ENCODE measurements around the gene AEBP2. TPM values are rescaled to one million over a fixed set of nuclear protein-coding genes. Genes with fewer than 3 reads are reported as not detected.

The AEBP2 gene
- total RNA-seq, 2 donors from 2014 or later = 25.1 to 25.7 TPM

DNA sequence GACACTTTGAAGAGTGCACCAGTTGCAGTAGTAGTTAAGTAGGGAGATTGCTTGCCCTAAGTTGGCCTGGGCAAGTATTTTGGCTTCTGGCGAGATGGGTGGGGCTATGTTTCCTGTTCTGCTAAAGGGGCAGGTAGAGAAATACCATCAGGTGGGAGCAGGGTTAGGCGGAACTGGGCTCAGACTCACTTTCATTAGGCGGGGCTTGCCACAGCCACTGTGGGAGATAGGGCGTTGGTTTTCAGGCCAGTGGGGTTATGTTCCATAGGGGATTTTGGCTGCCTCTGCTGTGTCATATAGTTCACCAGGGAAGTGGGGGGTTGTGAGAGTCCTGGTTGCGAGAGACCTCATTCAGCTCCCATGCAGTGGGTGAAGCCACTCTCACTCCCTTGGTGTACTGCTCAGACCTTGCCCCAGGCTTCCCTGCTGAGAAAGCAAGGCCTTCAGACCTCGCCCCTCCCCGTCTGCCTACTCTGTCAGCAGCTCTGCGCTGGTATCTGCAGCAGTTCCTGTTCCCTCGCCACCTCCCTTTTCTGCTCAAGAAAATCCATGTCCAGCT, 43.3 kb downstream of the AEBP2 start:
- no peak overlapping the region for H3K4me3 ChIP-seq
- H3K27ac ChIP-seq = no peak overlapping the region
- WGBS, 2 donors = 91 to 98% methylated on average over 9 of the region's 9 CpGs
- no peaks in the 10 kb centered on the region for H3K9me3 ChIP-seq
- intact Hi-C loops (cut with DNase I) = no loop called here
- no peaks in the 10 kb centered on the region for H3K27me3 ChIP-seq
- ATAC-seq = no peak
- DNase-seq = no peak
- no peaks in the 10 kb centered on the region for H3K4me1 ChIP-seq
- TF ChIP-seq, protein P1, sequence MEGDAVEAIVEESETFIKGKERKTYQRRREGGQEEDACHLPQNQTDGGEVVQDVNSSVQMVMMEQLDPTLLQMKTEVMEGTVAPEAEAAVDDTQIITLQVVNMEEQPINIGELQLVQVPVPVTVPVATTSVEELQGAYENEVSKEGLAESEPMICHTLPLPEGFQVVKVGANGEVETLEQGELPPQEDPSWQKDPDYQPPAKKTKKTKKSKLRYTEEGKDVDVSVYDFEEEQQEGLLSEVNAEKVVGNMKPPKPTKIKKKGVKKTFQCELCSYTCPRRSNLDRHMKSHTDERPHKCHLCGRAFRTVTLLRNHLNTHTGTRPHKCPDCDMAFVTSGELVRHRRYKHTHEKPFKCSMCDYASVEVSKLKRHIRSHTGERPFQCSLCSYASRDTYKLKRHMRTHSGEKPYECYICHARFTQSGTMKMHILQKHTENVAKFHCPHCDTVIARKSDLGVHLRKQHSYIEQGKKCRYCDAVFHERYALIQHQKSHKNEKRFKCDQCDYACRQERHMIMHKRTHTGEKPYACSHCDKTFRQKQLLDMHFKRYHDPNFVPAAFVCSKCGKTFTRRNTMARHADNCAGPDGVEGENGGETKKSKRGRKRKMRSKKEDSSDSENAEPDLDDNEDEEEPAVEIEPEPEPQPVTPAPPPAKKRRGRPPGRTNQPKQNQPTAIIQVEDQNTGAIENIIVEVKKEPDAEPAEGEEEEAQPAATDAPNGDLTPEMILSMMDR (IDR thresholded peaks at IDR 0.05) = no peak
- TF ChIP-seq POLR2A (IDR thresholded peaks at IDR 0.05) = no peak
- H3K36me3 ChIP-seq (replicated peaks in 1 of 2; ENCODE audit: insufficient read depth in 1 of 2, low read depth in 2 of 2) = no peaks in the 10 kb centered on the region

DNA sequence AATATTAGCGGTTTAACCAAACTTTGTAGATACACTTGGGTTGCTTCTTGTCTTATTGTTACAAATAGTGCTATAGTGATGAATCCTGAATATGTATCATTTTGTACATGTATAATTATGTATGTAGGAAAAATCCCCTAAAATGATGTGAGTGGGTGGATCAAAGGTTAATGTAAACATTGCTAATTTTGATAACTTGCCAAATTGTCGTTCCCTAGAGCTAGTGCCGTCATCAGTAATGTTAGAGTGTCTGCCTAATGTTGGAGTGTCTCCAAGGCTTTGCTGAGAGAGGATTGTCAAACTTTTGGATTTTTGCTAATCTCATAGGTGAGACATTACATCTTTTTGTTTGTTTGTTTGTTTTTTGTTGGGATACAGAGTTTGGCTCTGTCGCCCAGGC, 44.4 kb downstream of the AEBP2 start:
- Histone ChIP-seq H3K36me3 (replicated peaks in 1 of 2; ENCODE audit: insufficient read depth in 1 of 2, low read depth in 2 of 2) (no peaks in the 10 kb centered on the region), H3K9me3 (no peaks in the 10 kb centered on the region), H3K4me3 (no peak overlapping the region), H3K4me1 (no peaks in the 10 kb centered on the region), H3K27ac (no peak overlapping the region), H3K27me3 (no peaks in the 10 kb centered on the region)
- TF ChIP-seq, protein P1 (IDR thresholded peaks at IDR 0.05) = no peak
- no peak for TF ChIP-seq POLR2A (IDR thresholded peaks at IDR 0.05)
- ATAC-seq (no peak), DNase-seq (no peak)
- 80 to 88% methylated on average over 4 of the region's 4 CpGs for WGBS, 2 donors
- intact Hi-C loops (cut with DNase I) = no loop called here

DNA sequence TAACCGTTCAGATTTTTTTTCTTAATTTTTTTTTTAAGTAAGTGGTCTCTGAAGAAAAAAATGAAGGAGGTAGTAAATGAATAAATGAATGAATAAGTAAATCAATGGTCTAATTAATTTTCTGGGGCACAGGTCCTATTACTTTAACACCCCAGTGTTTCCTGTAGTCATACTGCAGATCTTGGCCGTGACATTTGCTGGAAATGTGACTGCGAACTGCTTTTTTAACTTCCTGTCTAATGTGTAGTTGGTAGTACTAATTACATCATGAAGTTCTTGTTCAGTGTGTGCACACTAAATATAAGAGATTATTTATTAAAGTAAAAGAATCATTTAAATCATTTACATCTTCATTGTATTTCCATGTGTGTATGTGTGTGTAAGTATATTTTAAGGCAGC, 45.4 kb downstream of the AEBP2 start:
- WGBS, 2 donors = 83 to 98% methylated on average over 3 of the region's 3 CpGs
- no peaks in the 10 kb centered on the region for H3K27me3 ChIP-seq
- H3K27ac ChIP-seq = no peak overlapping the region
- no peak overlapping the region for H3K4me3 ChIP-seq
- H3K36me3 ChIP-seq (replicated peaks in 1 of 2; ENCODE audit: insufficient read depth in 1 of 2, low read depth in 2 of 2) = no peaks in the 10 kb centered on the region
- H3K4me1 ChIP-seq = no peaks in the 10 kb centered on the region
- no peak for ATAC-seq
- no peak for TF ChIP-seq POLR2A (IDR thresholded peaks at IDR 0.05)
- TF ChIP-seq, protein P1 (IDR thresholded peaks at IDR 0.05) = no peak
- intact Hi-C loops (cut with DNase I) = no loop called here
- H3K9me3 ChIP-seq = no peaks in the 10 kb centered on the region
- DNase-seq = no peak

DNA sequence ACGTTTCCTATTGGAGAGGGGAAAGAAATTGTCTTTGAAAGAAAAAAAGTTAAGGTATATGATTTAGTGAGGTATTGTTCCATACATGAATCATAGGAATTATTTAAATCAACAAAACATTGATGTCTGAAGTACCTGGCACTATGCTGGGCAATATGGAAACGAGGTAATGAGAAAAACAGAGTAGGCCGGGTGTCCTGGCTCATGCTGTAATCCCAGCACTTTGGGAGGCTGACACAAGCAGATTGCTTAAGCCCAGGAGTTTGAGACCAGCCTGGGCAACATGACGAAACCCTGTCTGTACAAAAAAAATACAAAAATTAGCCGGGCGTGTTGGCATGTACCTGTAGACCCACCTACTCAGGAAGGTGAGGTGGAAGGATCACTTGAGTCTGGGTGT, 45.9 kb downstream of the AEBP2 start:
- ATAC-seq (no peak), DNase-seq (no peak)
- TF ChIP-seq POLR2A (IDR thresholded peaks at IDR 0.05) = no peak
- TF ChIP-seq, protein P1 (IDR thresholded peaks at IDR 0.05) = no peak
- H3K36me3 ChIP-seq (replicated peaks in 1 of 2; ENCODE audit: insufficient read depth in 1 of 2, low read depth in 2 of 2) = no peaks in the 10 kb centered on the region
- intact Hi-C loops (cut with DNase I) = no loop called here
- H3K4me3 ChIP-seq = no peak overlapping the region
- H3K27ac ChIP-seq = no peak overlapping the region
- whole genome bisulfite sequencing, 2 donors = 80 to 82% methylated on average over 6 of the region's 6 CpGs
- no peaks in the 10 kb centered on the region for H3K4me1 ChIP-seq
- no peaks in the 10 kb centered on the region for H3K27me3 ChIP-seq
- H3K9me3 ChIP-seq = no peaks in the 10 kb centered on the region

DNA sequence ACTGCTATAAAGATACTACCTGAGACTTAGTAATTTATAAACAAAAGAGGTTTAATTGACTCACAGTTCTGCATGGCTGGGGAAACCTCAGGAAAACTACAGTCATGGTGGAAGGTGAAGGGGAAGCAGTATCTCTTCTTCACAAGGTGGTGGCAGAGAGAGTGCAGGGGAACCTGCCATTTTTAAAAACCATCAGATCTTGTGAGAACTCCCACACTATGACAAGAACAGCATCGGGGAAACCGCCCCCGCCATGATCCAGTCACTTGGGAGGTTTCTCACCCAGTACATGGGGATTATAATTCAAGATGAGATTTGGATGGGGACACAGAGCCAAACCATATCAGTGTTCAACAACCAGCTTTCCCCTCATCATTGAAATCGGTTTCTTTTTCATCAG, 49.9 kb downstream of the AEBP2 start:
- Histone ChIP-seq H3K27ac (no peak overlapping the region), H3K9me3 (no peaks in the 10 kb centered on the region), H3K4me1 (no peaks in the 10 kb centered on the region), H3K36me3 (replicated peaks in 1 of 2; ENCODE audit: insufficient read depth in 1 of 2, low read depth in 2 of 2) (no peaks in the 10 kb centered on the region), H3K4me3 (no peak overlapping the region), H3K27me3 (no peaks in the 10 kb centered on the region)
- TF ChIP-seq, protein P1 (IDR thresholded peaks at IDR 0.05) = no peak
- no peak for TF ChIP-seq POLR2A (IDR thresholded peaks at IDR 0.05)
- intact Hi-C loops (cut with DNase I) = no loop called here
- 86 to 98% methylated on average over 4 of the region's 4 CpGs for WGBS, 2 donors
- ATAC-seq (no peak), DNase-seq (no peak)

Data from body of pancreas (tissue), 4 donors.